Right ventricle myocardium superior (tissue), 1 donor: ENCODE results near the gene CACNB4. TPM values are rescaled to one million over a fixed set of nuclear protein-coding genes. Genes with fewer than 3 reads are reported as not detected.
"Not testable (repeated sequence)": the region's sequence is repeated elsewhere in the genome, so short reads cannot be mapped to it uniquely, and the experiment has no call there.

Experiments
- ATAC-seq: fragments of 200-7000 bp; cut with Tn5 transposase; one replicate; pipeline ENCODE4 v1.9.1; 2020; ENCODE audit warnings: mild to moderate bottlenecking; ENCODE audit not compliant: poor library complexity
- DNase-seq: peaks from one replicate; pipeline ENCODE4 v3.0.0-alpha.2; 2020
- intact Hi-C: fragments of 100-400 bp; cut with DNase I; formaldehyde crosslinking; loops from one replicate; pipeline ENCODE4 v1.11.2; 2022
- total RNA-seq: library from RNA; stranded (reverse); fragmentation: NEBNext Ultra II Directional; extraction: Animal tissue kit (Norgen Biotek cat#: 25700); gene quantifications from one replicate; pipeline ENCODE4 v1.2.1, GENCODE V29; 2021
- donor health status: DM: no; HTN: yes; CAD: no; lungs with severe emphysema.

CACNB4 gene
- total RNA-seq, 1 donor from 2014 or later, result 0.46 TPM

DNA sequence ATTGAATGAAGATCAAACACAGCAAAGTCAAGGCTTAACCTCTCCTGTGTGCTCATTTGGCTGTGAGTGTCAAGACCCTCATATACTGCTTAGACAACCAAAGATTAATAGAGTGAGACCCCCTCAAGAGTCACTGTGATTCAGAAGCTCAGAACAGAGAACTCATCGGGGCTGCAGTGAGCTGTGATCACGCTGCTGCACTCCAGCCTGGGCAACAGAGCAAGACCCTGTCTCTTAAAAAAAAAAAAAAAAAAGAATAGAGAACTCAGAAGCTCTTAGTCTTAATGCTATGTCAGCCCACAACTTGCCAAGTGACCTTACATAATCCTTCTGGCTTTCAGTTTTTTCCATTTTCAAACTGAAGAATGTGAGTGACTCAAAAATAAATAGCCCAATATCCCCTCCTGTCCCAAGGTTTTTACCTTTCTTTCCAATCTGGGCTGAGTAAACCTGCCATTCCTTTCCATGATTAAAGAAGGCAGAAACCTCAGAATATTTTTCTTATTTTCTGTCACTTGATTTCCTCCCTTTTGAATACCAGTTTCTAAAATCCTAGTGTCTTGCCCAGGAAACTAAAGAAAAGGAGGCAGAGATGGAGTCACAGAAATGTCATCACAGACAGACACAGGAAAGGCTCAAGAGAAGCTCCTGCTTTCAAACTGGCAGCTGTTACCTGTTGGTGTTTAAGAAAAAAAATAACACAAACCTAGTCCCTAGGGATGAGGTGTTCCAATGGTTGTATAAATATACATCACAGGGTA is 102.4 kb downstream of the CACNB4 start:
- no peak for DNase-seq
- intact Hi-C loops, result no loop called here
- no peak for ATAC-seq

DNA sequence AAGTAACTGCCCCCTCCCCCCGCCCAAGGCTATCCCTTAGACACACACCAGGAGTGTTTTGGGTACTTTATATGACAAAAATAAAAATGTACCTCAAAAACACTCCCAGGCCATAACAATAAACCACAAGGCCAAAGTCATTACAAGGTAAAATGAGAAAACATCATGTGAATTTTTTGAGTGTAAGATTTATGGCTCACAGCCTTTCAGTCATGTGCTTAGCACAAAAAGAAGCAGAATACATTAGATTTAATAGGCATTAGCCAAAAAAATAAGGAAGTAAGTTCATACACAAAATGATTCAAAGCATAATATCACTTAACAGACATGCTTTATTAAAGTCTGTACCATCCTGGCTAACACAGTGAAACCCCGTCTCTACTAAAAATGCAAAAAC is 103.7 kb downstream of the CACNB4 start:
- no peak for DNase-seq
- ATAC-seq, result no peak
- intact Hi-C loops, result no loop called here

DNA sequence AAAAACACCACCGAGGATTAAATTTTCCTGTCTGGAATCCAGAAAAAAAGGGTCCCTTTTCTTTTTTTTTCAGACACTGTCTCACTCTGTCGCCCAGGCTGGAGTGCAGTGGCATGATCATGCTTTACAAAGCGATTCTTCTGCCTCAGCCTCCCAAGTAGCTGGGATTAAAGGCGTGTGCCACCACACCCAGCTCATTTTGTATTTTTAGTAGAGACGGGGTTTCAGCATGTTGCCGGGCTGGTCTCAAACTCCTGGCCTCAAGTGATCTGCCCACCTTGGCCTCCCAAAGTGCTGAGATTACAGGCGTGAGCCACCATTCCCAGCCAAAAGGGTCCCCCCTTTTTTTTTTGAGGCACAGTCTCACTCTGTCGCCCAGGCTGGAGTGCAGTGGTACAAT is 104.7 kb downstream of the CACNB4 start:
- DNase-seq, intact Hi-C loops, ATAC-seq: not testable (repeated sequence)

DNA sequence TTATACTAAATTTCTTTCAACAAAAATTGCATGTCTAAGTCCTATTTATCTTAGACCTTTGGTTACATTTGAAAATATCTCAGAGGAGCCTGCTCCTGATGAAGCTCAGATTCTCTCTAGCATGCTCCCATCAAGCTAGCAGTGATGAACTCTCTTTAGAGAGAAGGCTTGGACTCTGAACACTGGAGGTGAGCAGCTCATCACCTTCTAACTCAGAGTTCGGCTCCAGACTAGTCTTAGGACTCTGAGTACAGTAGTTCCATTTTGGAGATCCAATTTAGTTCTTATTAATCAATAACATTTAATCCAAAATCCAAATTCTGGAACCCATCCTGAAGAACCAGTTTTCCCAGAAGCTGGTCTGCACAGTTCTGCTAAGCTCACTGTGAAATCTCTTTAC is 107.8 kb downstream of the CACNB4 start:
- no peak for ATAC-seq
- intact Hi-C loops, result no loop called here

DNA sequence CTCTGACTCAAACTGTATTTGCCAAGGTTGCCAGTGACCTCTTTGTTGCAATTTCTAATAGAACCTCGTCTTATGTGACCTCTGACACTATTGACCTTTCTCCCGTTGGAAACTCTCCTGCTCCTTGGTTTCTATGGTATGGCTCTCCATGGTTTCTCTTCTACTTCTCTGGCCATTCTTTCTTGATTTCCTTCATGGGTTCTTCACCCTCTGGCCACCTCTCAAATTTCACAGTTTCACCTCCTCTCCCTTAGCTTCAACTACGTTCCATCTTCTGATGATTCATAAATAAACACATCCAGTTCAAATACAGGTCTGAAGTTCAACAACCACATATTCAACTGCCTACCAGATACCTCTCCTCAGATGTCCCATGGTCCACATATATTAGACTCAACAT is 109.5 kb downstream of the CACNB4 start:
- ATAC-seq (no peak), DNase-seq (no peak)
- intact Hi-C loops, result no loop called here

More for the DNA sequence above, 107.8 kb downstream of the CACNB4 start:
- no peak for DNase-seq

DNA sequence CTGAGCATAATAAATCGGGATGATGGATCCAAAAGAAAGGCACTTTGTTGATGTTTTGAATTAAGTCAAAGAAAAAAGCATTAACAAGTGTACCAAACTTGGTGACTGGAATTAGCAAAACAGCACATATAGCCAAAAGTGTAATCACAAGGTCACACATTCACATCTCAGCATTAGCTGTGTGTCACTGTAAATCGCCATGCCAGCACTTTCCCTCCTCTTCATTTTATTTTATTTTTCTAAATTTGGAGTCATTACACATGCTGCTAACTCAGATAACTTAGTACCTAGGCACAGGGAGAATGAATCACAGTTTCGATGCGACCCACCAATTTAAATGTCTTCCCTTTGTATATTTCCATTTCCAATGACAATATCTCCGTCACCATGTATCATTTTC is 111.4 kb downstream of the CACNB4 start:
- ATAC-seq (no peak), DNase-seq (no peak)
- intact Hi-C loops, result no loop called here

DNA sequence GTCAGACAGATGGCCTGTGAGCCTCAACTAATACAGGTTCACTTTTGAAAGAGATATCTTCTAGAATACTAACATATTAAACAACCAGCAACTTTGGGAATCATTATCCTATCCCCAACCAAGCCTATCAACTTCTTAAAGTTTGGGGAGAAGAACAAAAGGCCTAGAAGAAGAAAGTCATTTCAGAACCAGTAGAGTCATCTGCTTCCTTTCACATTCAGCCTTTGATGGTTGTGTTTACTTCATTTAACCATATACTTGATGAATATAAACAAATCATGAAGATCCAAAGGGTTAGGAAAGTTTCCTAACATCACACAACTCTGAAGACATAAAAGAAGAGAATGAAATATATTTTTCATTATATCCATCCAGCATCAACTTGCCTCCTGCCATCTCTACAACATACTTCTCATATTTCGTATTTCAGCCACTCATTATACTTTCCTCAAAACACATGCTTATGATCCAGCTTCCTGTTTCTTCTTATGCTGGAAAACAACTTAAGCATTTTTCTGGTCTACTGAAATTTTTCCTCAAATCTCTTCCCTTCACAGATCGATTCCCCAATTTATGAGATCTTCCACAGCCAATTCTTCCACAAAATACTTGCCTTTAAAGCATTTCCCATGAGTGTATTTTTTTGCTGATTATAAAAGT is 114.3 kb downstream of the CACNB4 start:
- DNase-seq (no peak), ATAC-seq (no peak)
- intact Hi-C loops, result no loop called here

DNA sequence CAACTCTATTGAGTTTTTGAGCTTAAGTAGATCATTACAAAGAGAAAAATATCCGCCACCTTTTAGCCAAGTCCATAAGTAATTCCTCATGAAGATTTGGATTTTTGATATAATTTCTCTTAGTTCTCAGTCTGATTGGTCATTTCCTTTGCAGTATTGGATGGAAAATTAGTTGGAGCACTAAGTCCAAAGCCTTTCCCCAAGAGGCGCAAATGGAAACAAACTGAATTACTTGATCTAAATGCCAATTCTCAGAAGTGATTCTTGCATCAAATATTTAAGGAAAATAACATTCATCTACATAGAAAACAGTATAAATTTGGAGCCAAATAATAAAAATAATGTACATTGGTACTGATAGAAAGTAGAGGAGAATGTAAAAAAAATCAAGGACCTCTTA is 115.6 kb downstream of the CACNB4 start:
- DNase-seq, result no peak
- intact Hi-C loops, result no loop called here

DNA sequence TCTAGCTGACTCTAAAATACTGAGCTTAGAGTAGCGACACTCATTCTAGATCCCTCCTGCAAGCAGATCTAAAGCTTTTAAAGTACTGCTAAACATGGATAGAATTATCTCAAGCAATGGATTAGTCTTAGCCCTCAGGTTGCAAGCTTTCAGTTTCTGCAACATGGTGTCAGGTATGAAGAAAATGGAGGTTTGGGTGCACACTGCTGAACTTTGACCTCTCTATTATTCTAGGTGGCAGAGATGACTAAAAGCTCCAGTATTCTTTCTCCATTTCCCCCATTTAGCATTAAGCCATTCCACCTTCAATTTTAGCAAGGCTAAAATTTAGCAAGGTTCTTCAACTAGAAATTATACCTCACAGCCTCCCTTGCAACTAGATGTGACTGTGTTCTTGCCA is 117.0 kb downstream of the CACNB4 start:
- DNase-seq (no peak), ATAC-seq (no peak)
- intact Hi-C loops, result no loop called here

More for the DNA sequence above, 115.6 kb downstream of the CACNB4 start:
- no peak for ATAC-seq

DNA sequence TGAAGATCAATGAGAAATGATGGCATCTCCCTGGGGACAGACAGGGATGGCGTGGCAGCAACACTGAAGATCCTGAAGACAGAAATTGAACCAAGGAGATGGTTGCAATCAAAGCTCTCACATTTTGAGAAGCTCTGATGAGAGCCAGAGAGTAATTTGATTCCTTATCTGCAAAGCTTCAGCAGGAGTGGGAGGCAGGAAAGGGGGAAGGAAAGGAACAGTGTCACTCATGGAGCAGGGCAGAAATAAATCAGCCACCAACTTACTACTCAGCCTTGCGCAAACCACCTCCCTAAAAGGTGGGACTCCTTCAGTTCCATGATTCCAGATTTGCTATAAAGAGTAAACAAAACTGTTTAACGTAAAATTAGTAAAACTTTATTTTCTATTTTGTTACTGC is 119.2 kb downstream of the CACNB4 start:
- ATAC-seq (no peak), DNase-seq (no peak)
- intact Hi-C loops, result no loop called here

DNA sequence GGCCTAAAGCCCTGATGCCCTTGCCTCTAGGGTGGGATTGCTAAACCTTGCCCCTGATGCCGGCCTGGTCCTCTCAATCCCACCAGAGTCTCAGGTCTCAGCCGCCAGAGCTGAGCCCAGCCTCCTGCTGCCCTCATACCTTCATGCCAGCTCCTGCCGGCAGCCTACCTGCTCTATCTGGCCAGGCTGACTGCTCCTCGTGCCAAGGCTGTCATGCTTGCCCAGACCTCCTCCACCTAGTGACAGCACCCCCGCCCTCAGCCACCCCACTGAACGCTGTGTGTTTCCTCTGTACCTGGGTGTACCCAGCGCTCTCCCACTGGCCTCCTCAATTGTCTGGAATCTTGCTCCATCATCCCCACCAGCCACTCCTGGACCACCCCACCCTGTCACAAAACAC is 120.1 kb downstream of the CACNB4 start:
- ATAC-seq (no peak), DNase-seq (no peak)
- intact Hi-C loops, result no loop called here

DNA sequence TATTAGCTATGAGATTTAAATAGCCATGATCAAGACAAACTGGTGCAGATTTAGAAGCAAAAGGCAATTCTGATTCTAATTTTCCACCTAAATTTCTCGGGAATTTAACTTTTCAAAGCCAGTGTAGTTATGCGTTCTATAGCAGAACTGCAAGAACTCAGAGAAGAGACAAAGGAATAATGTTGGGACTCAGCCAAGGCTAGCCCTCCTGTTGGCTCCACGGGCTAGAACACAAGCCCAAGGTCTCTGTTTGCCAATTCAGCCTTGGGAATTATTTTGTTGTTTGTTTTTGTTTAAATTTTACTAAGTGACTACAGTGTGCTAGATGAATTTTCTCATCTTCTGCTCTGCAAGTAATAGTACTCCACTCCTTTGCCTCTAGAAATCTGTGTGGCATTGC is 121.2 kb downstream of the CACNB4 start:
- ATAC-seq, result no peak
- intact Hi-C loops, result no loop called here

DNA sequence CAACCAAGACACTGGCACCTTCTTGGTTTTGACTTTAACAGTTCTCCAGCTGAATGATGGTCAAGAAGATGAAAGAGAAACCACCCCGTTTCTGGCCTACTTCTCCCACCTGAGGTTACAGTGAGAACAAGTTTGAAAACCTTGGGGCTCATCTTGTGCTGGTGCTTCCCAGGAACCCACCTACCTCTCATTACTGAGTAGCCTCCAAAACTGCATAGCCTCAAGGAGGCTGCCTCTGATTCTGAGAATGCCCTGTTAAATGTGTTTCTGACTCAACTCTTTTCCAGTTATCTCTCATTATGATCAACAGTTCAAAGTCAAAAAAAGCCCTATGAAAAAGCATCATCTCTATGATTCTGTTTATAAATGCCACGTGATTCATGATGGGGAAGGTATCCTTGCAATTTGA is 121.9 kb downstream of the CACNB4 start:
- ATAC-seq (no peak), DNase-seq (no peak)
- intact Hi-C loops, result no loop called here

More for the DNA sequence above, 121.2 kb downstream of the CACNB4 start:
- DNase-seq, result no peak

DNA sequence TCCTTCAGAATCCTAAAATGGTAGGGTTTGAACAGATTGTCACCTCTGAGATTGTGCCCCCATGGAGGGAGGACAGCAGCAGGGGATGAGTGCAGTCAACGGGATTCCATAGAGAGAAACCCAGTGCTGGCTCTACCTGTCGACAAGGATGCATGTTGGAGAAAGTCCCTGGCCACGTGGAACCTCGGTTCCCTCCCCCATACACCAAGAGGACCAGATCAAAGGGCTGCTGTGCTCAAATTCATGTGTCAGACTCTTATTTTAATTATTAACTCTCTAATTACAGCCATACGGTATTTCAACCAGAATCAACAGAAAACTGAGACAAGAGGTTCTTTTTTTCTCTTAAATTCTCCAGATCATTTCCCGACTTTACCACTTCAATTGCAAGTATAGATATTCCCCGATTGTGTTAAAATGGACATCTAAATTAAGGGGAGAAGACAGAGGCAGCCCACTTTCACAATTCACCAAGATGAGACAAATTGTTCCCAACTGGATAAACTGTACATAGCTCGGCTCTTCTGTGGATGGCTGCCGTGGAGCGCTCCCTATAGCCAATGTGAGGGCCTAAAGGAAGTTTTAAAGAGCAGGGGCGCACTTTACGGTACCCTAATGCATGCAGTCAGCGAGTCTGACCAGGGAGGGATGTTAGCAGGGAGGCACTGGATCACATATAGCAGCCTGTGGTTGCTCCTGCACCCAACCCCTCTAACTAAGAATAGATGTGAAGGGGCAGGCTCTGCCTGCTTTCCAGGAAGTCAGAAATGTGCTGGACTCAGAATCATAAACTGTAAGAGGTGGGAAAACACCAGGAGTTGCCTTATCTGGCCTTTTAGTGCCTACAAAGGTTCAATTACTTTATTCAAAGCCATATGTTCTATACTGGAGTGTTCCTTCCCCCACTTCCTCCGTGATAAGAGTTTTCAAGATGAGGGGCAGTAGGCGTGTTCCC is 123.1 kb downstream of the CACNB4 start:
- no peak for DNase-seq
- ATAC-seq, result no peak
- intact Hi-C loops, result no loop called here

DNA sequence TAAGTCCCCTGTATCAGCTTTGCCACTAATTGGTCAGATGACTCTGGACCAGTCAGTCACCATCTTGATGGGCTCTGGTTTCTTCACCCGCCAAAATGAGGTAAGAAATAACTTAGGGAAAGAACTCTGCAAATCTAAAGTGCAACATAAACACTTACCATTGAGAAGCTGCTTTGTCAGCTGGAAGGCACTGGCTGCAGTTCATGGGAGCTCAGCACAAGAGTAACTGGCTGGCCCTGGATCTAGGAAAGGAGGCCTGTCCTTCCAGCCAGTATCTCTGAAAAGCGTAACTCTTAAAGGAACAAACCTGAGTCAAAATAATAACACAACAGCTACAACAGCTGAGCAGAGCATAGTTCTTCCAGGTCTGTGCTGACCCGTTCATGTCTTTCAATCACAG is 123.9 kb downstream of the CACNB4 start:
- intact Hi-C loops, result no loop called here
- ATAC-seq (no peak), DNase-seq (no peak)

DNA sequence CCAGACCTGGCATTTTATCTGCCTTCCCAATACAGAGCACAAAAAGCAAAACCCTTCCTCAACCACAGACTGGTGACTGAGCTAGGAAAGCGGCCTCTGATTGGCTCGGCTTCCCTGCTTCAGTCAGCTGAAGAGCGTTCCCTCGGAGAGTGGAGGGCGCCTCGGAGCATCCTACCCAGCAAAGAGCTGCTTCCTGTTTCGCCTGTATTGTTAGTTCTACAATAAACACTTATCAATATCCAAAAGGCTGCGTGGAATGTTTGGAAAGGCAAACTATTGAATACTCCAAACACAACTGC is 125.0 kb downstream of the CACNB4 start:
- DNase-seq (peak; percentile 42), ATAC-seq (no peak)
- intact Hi-C loops, result no loop called here

DNA sequence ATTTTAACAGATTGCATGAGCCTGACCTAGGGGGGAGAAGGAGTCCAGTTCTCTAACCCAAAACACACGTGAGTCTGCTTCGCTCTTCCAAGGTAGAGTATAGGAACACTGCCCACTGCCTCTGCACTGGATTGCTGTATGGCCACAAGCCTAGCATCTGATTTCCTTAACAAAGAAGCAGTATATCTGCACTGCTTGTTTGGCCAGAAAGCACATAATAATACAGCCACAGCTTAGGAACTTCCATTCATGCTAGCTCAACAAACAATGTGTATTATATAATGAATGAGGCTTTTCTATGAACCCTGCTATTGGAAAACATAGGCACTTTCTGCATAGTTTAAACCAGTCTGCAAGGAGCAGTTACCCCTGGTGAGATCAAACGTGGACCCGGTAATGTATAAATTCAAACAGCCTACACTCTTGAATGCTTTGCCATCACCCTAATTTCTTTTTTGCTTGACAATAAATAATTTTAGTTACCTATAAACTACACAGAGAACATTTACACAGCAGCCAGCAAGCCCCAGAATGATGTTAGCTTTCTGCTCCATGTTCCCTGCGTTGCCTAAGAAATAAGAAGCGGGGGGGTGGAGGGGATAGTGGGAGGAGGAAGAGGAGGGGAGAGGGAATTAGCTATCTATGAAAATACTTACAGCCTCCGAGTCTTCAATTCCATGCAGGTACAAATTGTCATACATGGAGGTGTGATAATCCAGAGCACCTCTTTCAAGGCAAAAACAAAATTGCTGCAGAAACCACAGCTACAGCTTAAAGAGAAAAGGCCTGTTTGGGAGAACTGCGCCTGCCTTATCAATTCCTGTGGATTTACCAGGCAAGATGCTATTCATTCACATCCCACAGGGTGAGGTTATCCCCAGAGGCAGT is 125.6 kb downstream of the CACNB4 start:
- no peak for DNase-seq
- no peak for ATAC-seq
- intact Hi-C loops, result no loop called here

DNA sequence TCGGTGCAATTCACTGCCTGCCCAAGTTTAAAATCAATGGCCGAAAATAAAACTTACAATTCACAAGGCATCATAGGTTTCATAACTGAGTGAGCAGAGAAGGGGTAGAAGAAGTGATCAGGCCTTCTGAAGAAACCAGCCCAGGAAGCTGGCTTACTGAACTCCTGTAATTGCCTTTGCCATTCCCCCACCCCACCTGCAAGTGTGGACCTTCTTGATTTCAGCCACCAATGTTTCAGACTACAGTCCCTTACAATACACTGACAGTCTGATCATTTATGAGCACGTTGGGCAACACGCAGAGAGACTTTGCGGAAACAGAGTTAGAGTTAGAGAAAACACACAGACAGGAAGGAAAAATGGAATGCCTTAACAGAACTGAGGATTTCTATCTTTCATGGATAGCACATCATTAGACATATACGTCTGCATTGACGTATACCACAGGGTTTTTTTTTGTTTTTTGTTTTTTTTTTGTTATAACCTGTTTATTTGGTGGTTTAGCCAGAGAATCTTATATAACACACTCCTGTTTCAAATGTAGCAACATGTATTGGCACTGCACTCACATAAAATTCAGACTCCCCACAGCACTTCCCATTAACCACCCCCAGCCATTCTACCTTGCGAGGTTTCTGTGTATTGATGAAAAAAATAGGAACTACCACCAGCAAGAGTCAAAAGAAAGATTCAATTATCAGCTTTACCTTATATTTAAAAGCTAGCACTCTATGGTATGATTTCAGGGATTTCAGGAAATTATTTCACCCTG is 126.4 kb downstream of the CACNB4 start:
- DNase-seq (no peak), ATAC-seq (no peak)
- intact Hi-C loops, result no loop called here
